ENCODE results near the gene PERM1. TPM values are rescaled to one million over a fixed set of nuclear protein-coding genes. Genes with fewer than 3 reads are reported as not detected.

Gene PERM1
- total and polyA plus RNA-seq, 2 of the 13 experiments (the other 11 are each of a cell fraction or from before 2014, with no cell fraction given), result 0.04 to 0.29 TPM

- Histone ChIP-seq H3K9ac (ENCODE audit: insufficient read depth, low read depth, low read length) (no peak overlapping the region), H3K9me3 (ENCODE audit: low read length) (no peaks in the 10 kb centered on the region), H3K27me3 (ENCODE audit: control insufficient read depth in 1 of 2, insufficient read depth in 2 of 2, low read length in 2 of 2) (no peaks in the 10 kb centered on the region), H3K79me2 (ENCODE audit: insufficient read depth, low read length) (peaks cover 5% of the 10 kb centered on the region), H3K4me2 (ENCODE audit: low read depth, low read length) (no peak overlapping the region), H2AFZ (ENCODE audit: low read length) (no peak overlapping the region), H3K36me3 (replicated peaks in 1 of 2; ENCODE audit: control insufficient read depth in 1 of 2, insufficient read depth in 2 of 2, low read length in 2 of 2) (peaks cover 49 to 97% of the 10 kb centered on the region in 2 experiments), H3K4me1 (ENCODE audit: insufficient read depth, low read length) (peaks cover 2% of the 10 kb centered on the region), H4K20me1 (ENCODE audit: insufficient read depth, low read length) (peaks cover 3% of the 10 kb centered on the region; the same call in 1 of the 2 replicates), H3K27ac (ENCODE audit: extremely low read length, insufficient read depth, low read length) (no peak overlapping the region), H3K4me3 (replicated peaks in 1 of 3; ENCODE audit: insufficient read depth in 1 of 3, low read depth in 2 of 3, low read length in 3 of 3) (no peak overlapping the region)
- DNase-seq (ENCODE audit: low spot score) (no peak), FAIRE-seq (no peak), ATAC-seq (no peak)
- TF ChIP-seq ZNF136 (CRISPR knock-in tag; IDR thresholded peaks at IDR 0.05; ENCODE audit: low read depth) (no peak), RBFOX2 (IDR thresholded peaks at IDR 0.05; ENCODE audit: low read depth, low read length) (peak; percentile 33; the same call in 1 of the 2 replicates)
- POLR2A ChIA-PET, result no interaction called here
- intact Hi-C loops (cut with micrococcal nuclease; ENCODE audit: unreplicated experiment), result no loop called here
- 94% methylated on average over 14 of the region's 15 CpGs for WGBS (ENCODE audit: low lambda C conversion rate)
- no TSS peak for BruUV-seq (replicated peaks)
- in situ Hi-C loops (cut with HindIII; ENCODE audit: extremely low pct_ligation_motif_present, low pct_unique_long_range_greater_than_20kb), result no loop called here
- CTCF ChIA-PET (ENCODE audit: low intra/inter-chr PET ratio, low total read pairs), result no interaction called here
Observed at GRCh38 chr1:952201-952600, 29.7 kb downstream of the PERM1 start.

GRCh38 chr1:951364-951763 lies 30.5 kb downstream of the PERM1 start:
- no peaks in the 10 kb centered on the region for H3K27me3 ChIP-seq (ENCODE audit: control insufficient read depth in 1 of 2, insufficient read depth in 2 of 2, low read length in 2 of 2)
- TF ChIP-seq STAG1 (CRISPR knock-in tag; IDR thresholded peaks at IDR 0.05) (peak; percentile 19; the same call in 1 of the 2 replicates), SOX6 (IDR thresholded peaks at IDR 0.05) (no peak), SOX6 (CRISPR knock-in tag; IDR thresholded peaks at IDR 0.05) (no peak), ZNF383 (CRISPR knock-in tag; IDR thresholded peaks at IDR 0.05; ENCODE audit: borderline replicate concordance) (no peak), MAFK (conservative IDR thresholded peaks at IDR 0.05 in 1 of 2, IDR thresholded peaks at IDR 0.05 in 1 of 2; ENCODE audit: low read length in 2 of 2) (no peak), CTCF (CRISPR knock-in tag; IDR thresholded peaks at IDR 0.05) (peak; percentile 50), POLR2AphosphoS5 (IDR thresholded peaks at IDR 0.05; ENCODE audit: low read depth, low read length) (no peak), ZNF619 (CRISPR knock-in tag; IDR thresholded peaks at IDR 0.05) (no peak), POGK (CRISPR knock-in tag; conservative IDR thresholded peaks at IDR 0.05) (no peak), SMC3 (IDR thresholded peaks at IDR 0.05; ENCODE audit: low read length) (peak; percentile 15; the same call in 1 of the 2 replicates), ZSCAN22 (CRISPR knock-in tag; IDR thresholded peaks at IDR 0.05) (no peak), SRY (CRISPR knock-in tag; IDR thresholded peaks at IDR 0.05) (no peak)
- no peak overlapping the region for H3K9ac ChIP-seq (ENCODE audit: insufficient read depth, low read depth, low read length)
- DNase-seq (ENCODE audit: low spot score), result no peak
- H3K27ac ChIP-seq (ENCODE audit: extremely low read length, insufficient read depth, low read length), result no peak overlapping the region
- no peak overlapping the region for H3K4me2 ChIP-seq (ENCODE audit: low read depth, low read length)
- CTCF ChIA-PET (ENCODE audit: low intra/inter-chr PET ratio, low total read pairs), result no interaction called here
- H3K79me2 ChIP-seq (ENCODE audit: insufficient read depth, low read length), result no peaks in the 10 kb centered on the region
- no peak for FAIRE-seq
- POLR2A ChIA-PET, result no interaction called here
- 89% methylated on average over 6 of the region's 6 CpGs for whole genome bisulfite sequencing (ENCODE audit: low lambda C conversion rate)
- in situ Hi-C loops (cut with HindIII; ENCODE audit: extremely low pct_ligation_motif_present, low pct_unique_long_range_greater_than_20kb), result no loop called here
- H3K4me3 ChIP-seq (replicated peaks in 1 of 3; ENCODE audit: insufficient read depth in 1 of 3, low read depth in 2 of 3, low read length in 3 of 3), result no peak overlapping the region
- intact Hi-C loops (cut with micrococcal nuclease; ENCODE audit: unreplicated experiment), result no loop called here
- ATAC-seq, result peak; percentile 48
- peaks cover 3% of the 10 kb centered on the region; the same call in 1 of the 2 replicates for H4K20me1 ChIP-seq (ENCODE audit: insufficient read depth, low read length)
- no peak overlapping the region for H2AFZ ChIP-seq (ENCODE audit: low read length)
- H3K9me3 ChIP-seq (ENCODE audit: low read length), result no peaks in the 10 kb centered on the region
- peaks cover 50 to 94% of the 10 kb centered on the region in 2 experiments for H3K36me3 ChIP-seq (replicated peaks in 1 of 2; ENCODE audit: control insufficient read depth in 1 of 2, insufficient read depth in 2 of 2, low read length in 2 of 2)
- no TSS peak for BruUV-seq (replicated peaks)
- no peaks in the 10 kb centered on the region for H3K4me1 ChIP-seq (ENCODE audit: insufficient read depth, low read length)
